Activated CD8-positive, alpha-beta memory T cell treated with anti-CD3 and anti-CD28 coated beads for 48 hours (primary cell): ENCODE results near the gene SMAD7.

Experiments used
- DNase-seq, 3 experiments: peaks; one replicate each; pipeline ENCODE4 v3.0.0-alpha.2; 2020; ENCODE audit warnings: low read depth in 2 of 3, low spot score in 2 of 3

SMAD7 gene

DNA sequence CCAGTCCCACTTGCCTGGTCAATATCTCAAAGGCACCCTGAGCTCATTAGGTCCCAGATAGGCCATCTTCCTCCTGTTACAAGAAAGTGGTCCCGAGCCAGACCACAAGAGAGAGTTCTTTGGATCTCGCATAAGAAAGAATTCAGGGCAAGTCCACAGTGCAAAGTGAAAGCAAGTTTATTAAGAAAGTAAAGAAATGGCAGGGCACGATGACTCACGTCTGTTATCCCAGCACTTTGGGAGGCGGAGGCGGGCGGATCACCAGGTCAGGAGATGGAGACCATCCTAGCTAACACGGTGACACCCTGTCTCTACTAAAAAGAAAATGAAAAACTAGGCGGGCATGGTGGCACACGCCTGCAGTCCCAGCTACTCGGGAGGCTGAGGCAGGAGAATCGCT lies 10.8 kb upstream of the SMAD7 start:
- no peak for DNase-seq

DNA sequence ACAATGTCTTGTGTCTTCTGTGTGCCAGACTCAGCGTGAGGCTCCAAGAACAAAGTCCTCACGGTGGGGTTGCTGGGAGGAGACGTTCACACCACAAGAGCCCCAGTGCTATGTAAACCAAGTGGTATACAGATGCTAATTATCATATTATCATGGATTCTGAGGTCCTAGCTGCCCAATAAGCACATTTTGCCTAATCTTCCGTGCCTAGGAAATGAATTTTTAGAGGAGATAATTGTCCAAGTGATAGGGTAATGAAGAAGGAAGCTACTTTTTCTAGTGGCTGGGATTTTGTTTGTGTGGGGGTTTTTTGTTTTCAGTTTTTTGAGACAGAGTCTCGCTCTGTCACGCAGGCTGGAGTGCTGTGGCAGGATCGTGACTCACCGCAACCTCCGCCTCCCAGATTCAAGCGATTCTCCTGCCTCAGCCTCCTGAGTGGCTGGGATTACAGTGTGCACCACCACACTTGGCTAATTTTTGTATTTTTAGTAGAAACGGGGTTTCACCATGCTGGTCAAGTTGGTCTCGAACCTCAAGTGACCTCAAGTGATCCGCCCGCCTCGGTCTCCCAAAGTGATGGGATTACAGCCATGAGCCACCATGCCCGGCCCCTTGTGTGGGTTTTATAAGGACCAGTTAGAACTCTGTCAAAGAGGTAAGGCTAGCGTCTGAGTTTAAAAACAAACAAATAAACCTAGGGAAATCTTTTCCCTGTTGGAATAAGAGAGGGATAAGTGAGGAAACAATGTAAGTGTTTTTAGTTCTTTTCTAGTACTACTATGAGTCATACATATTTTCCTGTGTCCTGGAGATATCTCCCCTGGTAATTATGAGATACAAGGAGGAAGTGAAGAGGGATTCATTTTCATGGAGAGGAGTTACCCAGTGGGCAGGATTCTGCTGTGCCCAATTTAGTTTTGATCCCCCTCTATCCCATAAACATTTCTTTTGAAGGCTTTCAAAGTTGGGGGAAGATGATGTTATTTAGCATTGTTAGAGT lies 9.5 kb upstream of the SMAD7 start:
- no peak for DNase-seq

DNA sequence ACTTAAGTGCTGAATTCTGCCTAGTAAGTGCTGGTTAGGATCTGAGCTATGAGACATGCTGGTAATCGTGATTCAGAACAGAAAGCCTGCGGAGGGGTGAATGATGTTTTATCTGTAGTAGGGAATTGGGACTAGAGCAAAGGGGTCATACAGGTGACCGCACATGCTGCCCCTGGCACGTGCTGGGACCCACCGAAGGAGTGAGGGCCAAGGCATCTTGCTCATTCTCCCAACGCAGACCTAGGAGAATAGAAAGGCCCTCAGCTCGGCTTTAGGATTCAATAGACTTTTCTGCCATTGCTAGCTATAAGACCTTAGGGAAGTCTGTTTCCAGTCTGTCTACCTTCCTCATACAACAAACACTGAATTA lies 8.8 kb upstream of the SMAD7 start:
- no peak for DNase-seq

DNA sequence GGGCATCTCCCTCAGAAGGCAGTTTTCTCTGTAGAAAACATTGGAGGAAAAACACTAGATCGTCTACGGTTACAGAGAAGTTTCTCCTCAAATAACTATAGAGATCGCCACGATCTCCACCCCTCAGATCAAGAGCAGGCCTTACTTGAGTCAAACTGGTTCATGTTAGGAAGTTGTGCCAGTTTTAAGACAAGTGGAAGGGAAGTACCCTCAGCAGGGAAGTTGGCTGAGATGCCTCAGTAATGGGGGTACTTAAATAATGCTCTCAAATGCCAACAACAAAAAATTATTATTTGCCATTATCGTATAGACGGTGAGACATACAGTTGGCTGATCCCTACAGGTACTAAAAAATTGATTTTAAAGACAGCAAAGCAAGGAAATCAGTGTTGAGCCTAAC lies 8.2 kb upstream of the SMAD7 start:
- DNase-seq: no peak

DNA sequence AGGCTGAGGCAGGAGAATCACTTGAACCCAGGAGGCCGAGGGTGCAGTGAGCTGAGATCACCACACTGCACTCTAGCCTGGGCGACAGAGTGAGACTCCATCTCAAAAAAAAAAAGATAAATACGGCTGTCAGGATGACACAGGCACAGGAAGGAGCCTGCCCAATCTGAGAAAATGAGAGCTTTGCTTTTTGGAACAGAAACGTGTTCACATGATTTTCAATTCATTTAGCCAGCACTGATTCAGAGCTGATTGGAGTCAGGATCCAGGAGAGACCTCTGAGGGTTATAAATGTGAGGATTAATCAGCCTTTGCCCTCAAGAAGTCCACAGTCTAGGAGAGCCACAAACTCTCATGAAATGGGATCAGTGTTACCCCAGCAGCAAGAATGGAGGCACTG lies 6.9 kb upstream of the SMAD7 start:
- DNase-seq: no peak

DNA sequence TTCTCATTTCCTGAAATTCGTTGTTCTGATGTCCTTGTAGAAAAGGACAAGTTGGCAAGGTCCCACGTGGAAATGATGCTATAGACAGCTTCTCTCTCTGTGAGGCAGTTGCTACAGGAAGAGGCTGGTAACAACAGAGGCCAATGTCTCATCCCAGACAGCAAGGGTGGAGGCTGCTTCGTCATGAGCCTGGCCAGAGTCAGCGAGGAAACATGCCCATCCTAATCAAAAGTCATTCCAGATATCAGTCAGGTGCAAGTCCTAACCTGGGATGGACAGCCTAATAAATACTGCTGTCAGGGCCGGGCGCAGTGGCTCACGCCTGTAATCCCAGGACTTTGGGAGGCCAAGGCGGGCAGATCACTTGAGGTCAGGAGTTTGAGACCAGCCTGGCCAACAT lies 6.4 kb upstream of the SMAD7 start:
- DNase-seq: no peak

DNA sequence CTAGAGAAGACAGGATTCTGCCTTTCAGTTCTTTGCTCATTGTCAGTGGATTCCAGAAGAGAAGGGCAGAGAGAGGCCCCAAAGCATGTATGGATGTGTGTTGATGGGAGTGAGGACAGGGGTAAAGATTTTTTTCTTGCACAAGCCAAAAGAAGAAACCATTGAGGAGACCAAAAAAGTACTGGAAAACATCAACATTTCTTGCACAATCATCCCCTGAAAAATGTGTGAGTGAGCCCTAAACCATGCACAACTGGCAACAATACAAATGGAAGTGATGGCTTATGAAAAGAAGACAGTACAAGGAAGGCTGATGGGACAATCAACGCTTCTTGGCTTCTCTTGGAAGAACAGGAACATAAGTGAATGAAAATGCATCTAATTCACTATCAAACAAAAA lies 5.6 kb upstream of the SMAD7 start:
- no peak for DNase-seq

DNA sequence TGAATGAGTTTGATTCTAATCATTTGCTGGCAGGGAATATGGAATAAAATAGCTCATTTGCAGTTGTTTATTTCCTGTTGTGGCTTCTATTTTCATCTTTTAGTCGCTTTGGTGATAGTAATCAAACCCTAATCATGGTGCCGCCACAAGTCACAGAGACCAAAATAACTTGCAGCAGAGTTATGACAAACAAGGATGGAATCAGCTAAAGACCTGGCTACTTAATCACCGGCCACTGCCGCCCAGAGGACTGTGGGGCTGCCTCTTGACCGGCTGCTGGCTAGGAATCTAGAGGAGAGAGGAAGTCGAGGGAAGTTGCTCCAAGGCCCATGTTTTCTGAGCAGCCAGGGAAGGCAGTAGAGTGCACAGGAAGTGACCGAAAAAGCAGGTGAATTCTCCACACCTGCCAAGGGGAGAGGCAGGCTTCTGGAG lies 5.1 kb upstream of the SMAD7 start:
- no peak for DNase-seq

DNA sequence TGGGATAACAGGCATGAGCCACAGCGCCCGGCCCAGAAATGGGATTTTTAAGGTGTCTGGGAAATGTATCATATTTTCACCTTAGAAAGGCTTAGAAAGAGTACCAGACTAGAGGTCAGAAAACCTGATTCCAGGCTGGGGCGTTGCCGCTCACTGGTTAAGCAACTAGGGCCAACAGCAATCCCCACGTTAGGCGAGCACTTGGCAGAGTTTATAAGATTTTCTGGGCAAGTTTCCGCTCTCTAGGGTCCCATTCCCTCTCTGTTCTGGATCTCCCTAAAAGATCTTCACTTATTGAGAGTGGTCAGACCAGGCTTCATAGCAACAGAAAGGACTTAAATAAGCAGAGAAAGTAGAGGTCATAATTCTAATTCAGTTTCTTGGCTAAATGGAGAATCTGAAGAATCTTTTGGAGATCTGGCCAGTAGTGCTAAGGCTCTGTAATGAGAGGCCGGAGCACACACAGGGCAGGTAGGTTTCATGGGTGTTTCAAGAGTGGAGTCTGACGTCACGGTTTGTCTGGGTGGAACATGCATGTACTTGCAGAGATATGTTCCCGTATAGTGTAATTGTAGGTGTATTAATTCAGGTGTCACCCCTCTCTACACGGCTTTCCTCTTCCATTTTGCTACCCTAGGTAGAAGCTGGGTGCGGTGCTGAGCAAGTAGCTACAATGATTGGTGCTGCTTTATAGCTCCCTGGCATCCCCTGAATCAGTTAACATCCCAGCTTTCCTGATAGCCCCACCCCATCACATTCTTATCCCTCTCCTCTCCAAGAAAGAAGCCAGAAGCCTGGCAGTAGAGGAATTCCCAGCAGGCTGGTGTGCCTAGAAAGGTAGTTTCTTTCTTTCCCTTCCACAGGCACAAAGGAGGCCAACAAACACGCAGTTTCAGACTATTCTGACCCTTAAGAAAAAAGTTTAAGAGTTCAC lies 4.4 kb upstream of the SMAD7 start:
- DNase-seq: no peak

DNA sequence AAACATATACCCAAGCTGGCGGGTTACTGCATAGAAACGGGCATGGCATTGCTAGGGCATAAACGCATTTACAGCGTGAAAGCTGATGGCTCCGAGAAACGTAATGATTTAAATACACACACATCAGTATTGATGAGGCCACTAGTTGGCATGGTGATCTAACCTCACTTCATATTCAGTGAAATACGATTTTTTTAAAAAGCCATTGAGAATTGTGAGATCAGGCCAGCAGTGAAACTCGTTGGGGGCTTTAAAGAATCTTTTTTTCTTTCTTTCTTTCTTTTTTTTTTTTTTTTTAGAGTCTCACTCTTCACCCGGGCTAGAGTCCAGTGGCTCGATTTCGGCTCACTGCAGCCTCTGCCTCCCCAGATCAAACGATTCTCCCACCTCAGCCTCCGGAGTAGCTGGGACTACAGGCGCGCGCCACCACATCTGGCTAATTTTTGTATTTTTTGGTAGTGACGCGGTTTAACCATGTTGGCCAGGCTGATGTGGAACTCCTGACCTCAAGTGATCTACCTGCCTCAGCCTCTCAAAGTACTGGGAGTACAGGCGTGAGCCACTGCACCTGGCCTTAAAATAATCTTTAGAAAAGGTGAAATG lies 2.4 kb upstream of the SMAD7 start:
- DNase-seq: no peak

DNA sequence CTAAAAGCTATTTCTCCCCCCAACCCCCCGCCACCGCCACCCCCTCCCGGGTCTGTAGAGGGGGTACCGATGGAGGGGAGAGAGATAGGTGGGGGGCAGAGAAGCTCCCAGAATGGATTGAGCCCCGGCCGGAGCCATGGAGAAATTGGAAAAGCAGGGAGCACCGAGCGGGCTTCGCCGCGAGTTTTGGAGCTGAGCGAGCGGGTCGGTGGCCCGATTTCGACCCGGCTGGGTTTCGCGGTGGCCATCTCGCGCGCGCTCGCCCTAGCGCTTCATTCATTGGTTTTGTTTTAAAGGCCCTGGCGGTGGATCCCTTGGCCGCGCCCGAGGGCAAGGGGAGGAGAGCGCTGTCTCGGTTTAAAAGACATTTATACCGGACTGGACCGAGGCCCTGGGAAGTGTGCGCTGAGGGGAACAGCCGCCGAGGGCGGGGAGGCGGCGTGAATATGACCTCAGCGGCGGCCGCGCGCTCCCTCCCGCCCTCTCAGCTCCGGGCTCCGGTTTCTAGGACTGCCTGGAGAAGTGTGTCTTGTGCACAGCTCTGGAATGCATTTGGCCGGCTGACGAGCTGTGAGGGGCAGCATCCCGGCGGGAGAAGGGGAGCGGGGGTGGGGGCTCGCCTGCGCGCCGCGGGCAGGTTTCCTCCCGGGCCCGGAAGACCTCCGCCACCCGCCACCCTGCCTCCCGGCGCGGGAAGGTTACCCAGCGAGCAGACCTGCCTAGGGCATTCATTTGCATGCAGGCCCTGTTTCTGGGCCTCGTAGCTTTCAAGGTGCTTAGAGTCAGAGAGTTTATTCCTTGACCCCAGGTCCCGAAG lies 1.7 kb upstream of the SMAD7 start:
- DNase-seq: peak in 1 of 3 experiments; percentile 37

DNA sequence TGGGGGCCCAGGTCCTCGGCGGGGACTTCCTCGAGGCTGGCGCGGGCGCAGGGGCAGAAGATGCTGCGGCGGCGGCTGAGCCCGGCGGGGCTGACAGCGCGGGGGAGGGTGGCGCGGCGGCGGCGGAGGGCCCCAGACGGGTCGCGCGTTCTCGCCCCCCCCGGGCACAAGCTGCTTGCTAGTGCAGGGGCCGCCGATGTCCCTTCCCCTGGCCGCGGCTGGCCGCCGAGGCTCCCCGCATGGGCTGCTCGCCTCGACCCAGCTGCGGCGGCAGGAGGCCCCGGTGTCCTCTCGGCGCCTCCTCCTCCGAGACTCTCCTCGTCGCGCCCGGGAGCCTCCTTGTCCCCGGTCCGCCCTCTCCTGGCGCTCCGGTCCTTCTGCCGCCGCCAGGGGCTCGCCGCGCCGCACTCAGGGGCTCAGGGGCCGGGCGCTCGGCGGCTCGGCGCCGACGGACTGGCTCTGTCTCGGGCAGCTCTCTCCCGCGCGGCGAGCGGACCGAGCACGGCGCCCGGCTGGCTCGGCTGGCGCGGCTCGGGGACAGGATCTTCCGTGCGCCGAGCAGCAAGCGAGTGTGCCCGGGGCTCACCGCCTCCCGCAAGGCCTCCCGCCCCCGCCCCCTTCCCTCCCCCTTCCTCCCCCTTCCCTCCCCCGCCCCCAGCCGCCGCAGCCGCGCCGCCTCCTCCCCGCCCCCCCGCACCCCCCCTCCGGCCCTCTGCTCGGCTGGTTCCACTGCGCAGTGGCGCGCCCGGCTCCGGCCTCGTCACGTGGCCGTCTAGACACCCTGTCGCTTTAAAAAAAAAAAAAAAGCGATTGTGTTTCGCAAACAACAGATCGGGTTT lies 902 bp upstream of the SMAD7 start:
- DNase-seq: peak in 2 of 3 experiments; percentile 49 to 54

DNA sequence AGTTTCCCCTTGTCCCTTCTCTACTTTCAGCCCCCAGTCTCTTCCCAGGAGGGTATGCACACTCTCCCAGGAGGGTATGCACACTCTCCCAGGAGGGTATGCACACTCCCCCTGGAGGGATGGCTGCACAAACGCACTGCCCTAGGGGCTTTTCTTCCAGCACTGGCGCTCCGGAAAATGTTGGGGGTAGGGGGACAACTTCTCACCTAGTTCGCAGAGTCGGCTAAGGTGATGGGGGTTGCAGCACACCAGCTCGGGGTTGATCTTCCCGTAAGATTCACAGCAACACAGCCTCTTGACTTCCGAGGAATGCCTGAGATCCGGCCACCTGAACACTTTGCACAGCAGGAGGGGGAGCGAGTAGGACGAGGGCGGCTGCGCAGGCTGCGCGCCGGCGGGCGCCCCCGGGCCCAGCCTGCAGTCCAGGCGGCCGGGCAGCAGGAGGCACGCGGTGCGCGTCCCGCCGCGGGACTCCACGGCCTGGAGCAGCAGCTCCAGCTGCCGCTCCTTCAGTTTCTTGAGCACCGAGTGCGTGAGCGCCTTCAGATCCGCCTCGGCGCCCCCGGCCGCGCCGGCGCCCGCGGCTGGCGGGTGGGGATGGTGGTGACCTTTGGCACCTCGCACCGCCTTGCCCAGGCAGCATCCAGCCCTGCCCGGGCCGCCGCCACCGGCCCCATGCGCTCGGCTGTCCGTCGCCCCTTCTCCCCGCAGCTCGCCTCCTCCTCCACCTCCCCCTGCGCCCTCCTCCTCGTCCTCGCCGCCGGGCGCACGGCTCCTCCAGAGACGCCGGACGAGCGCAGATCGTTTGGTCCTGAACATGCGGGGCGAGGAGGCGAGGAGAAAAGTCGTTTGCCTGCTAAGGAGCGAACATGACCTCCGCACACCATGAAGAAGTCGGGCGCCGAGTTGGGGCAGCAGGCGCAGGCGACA lies 894 bp downstream of the SMAD7 start:
- no peak for DNase-seq

DNA sequence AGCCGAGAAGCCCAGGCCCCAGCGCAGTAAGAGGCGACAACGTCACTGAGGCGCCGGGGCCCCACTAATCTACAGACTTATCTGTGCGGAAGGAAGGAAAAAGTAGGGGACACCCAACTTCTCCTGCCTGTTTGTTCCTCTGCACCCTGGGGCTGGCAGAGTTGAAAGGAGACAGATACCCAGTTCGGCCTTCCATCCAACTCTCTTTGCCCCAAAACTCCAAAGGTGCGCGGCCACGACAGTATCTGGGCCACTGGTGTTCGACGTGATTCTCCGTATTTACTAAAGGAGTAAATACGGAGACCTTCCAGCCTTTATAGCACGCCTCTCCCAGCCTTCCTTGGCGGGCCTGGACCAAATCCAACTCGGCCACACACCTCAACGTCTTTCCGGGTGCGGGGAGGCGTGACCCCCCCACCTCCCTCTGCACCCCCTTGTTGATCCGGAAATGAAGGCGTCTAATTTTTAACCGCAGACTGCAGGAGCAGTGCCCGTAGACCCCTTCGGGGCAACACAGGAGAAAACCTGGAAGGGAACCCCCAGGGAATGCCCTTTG lies 1.6 kb downstream of the SMAD7 start:
- DNase-seq: no peak

DNA sequence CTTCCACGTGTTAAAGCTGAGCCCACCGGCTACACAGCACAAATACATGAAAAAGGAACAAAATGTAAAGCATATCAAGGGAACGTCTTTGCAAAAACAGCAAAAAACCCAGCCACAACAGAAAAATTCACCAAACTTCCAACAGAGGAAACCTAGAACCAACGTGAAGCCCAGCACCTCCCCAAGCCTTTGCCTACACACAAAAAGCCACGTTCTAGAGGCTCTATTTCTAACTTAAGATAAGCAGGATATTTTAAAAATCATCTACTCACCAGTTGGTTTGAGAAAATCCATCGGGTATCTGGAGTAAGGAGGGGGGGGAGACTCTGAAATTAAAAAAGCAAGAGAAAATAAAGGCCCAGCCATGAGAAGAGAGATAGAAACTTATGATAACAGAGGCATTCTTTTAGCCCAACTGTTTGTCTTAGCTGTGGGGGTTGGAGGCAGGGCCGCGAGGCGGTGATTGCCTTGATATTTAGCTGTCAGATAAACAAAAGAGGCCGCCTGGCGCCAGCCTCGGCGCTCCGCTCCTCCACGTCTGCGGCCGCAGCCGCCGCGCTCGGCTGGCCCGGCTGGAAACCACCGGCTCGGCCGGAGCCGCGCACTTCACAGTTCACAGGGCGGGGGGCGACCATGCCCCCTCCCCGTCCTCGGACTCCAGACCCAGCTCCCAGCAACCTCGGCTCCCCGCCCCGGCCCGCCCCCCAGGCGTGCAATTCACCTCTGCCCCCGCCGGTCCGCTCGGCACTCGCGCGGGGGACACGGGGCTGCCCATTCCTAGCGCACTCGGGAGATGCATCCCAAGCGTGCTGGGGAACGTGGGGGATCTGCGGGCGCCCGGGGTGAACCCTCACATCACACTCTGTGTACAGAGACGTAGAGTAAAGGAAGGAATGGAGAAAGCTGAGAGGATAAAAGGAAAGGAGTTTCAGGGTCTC lies 2.4 kb downstream of the SMAD7 start:
- no peak for DNase-seq

DNA sequence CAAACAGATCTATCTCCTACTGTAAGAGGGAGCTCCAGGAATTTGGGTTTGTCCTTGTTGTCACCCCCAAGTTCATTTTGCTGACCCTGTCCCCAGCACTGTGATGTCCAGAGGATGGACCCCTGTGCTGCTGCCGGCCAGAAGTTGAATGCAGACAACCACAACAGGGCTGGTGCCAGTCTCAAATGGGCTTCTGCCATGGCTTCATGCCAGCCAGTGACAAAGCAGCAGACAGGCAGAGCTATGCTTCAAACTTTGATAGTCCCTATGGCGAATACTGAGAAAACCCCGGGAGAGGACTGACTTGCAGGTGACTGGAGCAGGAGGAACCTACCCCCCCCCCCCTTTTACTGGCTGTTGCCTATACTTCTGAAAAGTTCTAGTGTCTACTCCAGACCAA lies 3.2 kb downstream of the SMAD7 start:
- no peak for DNase-seq

DNA sequence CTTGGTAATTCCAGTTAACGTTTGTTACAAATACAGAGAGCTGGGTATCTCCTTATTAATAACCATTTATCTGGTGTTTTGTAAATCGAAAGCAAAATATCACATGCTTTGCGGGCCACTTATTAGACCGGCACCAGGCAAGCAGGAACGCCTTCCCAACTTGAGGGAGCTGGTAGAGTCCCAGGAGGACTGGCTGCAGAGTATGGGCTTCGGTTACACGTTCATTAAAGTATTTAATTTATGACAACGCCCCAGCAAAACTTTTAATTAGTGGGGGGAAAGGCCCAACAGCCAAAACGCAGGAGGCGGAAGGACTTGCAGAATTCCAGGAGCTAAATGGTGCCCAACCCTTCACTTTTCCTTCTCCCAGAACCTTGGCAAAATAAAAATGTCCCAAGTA lies 3.7 kb downstream of the SMAD7 start:
- no peak for DNase-seq
